Measurements from ENCODE around the gene MRPL12.

Gene MRPL12

GRCh38 chr17:81702934-81703746, at the start of gene MRPL12:
TSS of gene MRPL12 (plus strand) at chr17:81703367. CDS start at chr17:81703502, 135 bp downstream.
- DNase-seq (ENCODE audit: low read depth, low spot score) = peak; percentile 98

DNA sequence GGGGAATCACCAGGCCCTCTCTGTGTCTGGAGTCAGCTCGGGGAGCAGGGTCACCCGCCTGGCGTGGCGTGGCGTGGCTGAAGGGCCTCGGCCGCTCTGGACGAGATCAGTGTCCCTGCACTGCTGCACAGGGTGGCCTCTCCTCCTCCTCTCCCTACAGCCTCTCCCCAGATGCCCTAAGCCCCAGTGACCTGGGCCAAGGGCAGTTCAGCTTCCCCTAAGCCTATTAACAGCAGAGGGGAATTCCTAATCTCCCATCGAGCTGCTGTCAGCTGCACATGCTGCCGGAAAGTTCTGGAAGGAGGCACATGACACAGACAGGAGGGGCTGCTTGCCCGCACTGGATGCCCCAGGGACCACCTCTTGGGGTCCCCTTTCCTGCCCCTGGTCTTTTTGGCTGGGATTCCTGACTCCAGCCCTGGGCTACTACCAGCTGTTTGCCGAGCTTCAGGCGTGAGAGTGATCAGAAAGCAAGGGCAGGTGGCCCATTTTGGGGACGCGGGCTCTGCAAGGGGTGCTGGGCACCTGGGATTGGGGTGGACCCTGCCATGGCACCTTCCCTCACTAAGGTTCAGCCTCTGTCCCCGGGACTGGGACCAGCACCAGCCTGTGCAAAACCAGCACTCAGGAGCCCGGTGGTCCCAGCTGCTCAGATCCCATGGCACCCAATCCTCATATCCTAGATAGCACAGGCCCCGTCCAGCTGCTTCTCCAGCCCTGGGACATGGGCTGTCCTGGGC, 47.6 kb upstream of the MRPL12 start:
- DNase-seq (ENCODE audit: low read depth, low spot score) = no peak

GRCh38 chr17:81656118-81656743, 46.9 kb upstream of the MRPL12 start, which contains the start of gene PDE6G:
TSS of gene PDE6G (minus strand) at chr17:81656542. CDS start at chr17:81653305, 3,237 bp downstream.
- DNase-seq (ENCODE audit: low read depth, low spot score) = no peak

DNA sequence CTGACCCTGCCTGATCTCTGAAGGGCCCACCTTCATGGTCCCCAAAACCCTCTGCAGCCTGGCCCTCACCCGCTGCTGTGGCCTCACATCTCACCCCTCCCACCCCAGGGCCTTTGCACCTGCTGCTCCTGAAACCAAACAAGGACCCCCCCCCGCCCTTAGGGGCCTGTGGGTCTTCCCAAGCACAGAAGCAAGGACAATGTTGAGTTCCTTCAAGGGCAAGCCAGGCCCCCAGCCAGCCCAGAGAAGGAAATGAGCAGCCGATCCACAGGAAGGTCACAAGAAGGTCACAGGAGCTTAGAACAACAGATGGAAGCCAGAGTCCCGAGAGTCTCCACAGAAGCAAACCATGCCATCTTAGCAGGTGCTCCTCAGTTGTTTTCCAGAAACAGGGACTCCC, 46.3 kb upstream of the MRPL12 start:
- no peak for DNase-seq (ENCODE audit: low read depth, low spot score)

DNA sequence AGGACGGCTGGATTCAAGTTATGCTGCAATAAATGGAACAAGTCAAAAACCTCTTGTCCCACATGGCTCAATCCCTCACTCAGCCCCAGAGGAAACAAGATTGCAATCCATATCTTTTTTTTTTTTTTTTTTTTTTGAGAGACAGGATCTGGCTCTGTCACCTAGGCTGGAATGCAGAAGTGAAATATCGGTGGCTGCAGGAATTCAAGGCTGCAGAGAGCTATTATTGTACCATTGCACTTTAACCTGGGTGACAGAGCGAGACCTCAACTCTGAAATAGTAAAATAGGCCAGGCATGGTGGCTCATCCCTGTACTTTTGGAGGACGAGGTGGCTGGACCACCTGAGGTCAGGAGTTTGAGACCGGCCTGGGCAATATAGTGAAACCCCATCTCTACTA, 44.1 kb upstream of the MRPL12 start:
- no peak for DNase-seq (ENCODE audit: low read depth, low spot score)

DNA sequence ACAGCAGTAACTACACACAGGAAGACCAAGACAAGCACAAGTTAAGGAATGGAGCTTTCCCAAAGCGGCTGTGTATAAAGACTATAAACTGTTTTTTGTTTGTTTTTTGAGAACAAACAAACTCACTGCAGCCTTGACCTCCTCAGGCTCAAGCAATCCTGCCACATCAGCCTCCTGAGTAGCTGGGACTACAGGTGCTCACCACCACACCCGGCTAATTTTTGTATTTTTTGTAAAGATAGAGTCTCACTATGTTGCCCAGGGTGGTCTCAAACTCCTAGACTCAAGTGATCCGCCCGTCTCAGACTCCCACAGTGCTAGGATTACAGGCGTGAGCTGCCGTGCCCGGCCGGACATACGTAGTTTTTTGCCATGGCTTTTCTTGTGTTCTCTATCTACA, 42.7 kb upstream of the MRPL12 start:
- no peak for DNase-seq (ENCODE audit: low read depth, low spot score)

DNA sequence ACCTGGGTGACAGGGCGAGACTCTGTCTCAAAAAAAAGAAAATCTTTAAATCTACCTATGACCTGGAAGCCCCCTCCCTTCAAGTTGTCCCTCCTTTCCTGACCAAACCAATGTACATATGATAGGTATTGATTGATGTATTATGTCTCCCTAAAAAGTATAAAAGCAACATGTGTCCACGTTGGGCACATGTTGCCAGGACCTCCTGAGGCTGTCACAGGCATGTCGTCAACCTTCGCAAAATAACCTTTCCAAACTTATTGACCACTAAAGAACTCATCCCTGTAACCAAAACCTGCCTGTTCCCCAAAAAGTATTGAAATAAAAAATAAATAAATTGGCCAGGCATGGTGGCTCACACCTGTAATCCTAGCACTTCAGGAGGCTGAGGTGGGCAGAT, 41.2 kb upstream of the MRPL12 start:
- DNase-seq (ENCODE audit: low read depth, low spot score) = no peak

DNA sequence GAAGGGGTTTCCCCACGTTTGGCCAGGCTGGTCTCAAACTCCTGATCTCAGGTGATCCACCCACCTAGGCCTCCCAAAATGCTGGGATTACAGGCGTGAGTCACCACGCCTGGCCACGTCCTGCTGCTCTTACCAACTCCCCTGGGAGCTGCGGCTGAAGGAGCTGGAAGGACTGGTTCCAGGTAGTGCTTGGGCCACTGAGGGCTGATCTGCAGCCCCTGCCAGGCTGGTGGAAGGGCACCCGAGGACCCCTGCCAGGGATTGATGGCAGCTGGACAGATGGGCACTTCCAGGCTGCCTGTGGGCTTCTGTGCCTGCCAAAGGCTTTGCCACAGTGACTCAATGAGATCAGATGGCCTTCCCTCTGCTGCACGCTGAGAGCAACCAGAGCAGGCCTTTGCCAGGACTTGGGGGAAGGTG, 39.1 kb upstream of the MRPL12 start:
- no peak for DNase-seq (ENCODE audit: low read depth, low spot score)

- DNase-seq (ENCODE audit: low read depth, low spot score) = peak; percentile 32
These were observed 37.7 kb upstream of the MRPL12 start for GRCh38 chr17:81665205-81666091.

DNA sequence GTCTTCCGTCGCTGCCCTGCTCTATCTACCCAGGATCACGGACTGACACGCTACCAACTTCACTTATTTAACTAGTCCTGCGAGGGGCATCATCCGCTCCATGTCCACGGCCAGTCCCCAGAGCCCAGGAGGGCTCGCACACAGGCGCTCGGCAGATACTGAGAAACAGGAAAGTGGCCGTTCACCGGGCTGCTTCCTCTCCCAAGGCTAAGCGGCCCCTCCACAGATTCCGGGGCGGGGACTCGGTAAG, 37.1 kb upstream of the MRPL12 start:
- no peak for DNase-seq (ENCODE audit: low read depth, low spot score)

- DNase-seq (ENCODE audit: low read depth, low spot score) = peak; percentile 99
These were observed 36.6 kb upstream of the MRPL12 start, which contains the start of the genes CCDC137 and OXLD1 for GRCh38 chr17:81666342-81667191. TSS of gene CCDC137 (plus strand) at chr17:81666737. CDS start at chr17:81666767, 30 bp downstream. TSS of gene OXLD1 (minus strand) at chr17:81666605. CDS start at chr17:81666577, 28 bp downstream.

DNA sequence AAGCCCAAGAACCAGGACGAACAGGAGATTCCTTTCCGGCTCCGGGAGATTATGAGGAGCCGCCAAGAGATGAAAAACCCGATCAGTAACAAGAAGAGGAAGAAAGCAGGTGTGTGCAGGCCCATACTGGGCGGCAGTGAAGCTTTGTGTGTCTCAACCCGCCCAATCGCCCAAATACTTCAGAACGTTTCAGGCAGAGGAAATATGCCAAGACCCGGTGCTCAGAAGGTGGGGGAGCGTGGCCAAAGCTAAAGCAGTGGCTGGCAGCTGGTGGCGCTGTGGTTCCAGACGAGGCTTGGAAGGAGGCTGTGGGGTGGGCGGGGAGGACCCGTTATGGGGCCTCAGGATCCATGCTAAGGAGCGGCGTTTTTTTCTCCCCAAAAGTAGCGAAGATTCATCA, 35.4 kb upstream of the MRPL12 start:
- DNase-seq (ENCODE audit: low read depth, low spot score) = no peak

- no peak for DNase-seq (ENCODE audit: low read depth, low spot score)
These were observed 30.7 kb upstream of the MRPL12 start for GRCh38 chr17:81672504-81672903.

DNA sequence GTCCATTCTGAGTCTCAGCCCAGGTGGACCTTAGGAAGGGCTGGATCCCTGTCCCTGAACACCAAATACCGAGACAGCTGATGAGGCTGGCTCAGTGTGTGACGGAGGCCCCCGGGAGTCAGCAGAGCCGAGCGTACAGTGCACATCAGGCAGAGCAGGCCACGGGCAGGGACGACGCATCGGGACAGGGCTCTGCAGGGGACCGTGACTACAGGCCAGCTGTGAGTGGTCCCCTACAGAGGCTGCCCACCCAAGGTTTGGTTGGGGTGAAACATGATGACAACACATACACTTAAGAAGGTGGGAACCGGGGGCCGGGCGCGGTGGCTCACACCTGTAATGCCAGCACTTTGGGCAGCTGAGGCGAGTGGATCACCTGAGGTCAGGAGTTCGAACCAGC, 30.2 kb upstream of the MRPL12 start:
- no peak for DNase-seq (ENCODE audit: low read depth, low spot score)

DNA sequence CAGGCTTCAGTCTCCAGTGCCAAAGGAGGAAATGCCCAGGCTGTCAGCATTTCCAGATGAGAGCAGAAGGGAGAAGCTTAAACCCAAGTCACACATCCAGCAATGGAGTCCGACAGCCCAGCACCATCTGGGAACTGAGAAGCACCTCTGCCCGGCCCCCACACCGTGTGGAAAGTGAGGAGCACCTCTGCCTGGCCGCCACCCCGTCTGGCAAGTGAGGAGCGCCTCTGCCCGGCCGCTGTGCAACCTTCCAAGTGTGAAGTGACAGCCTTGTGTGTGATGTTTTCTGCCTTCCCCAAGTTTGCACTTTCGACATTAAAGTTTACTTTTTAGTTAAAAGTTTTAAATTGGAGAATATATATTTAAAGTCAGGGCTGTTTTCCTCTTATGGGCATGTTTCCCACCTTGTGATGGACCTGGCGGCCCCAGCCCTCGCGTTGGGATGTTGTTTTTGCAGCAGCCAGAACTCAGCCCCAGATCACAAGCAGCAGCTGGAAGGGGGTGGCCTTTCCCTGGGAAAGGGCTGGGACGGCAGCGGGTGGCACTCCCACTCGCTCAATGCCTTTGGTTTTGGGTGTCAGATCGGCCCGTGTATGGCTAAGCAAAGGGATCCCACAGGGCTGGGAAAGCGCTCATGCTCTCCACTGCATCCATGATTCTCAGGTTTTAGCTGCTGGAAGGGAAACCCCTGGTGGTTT, 29.5 kb upstream of the MRPL12 start:
- DNase-seq (ENCODE audit: low read depth, low spot score) = no peak

- peak; percentile 44 for DNase-seq (ENCODE audit: low read depth, low spot score)
These were observed 27.5 kb upstream of the MRPL12 start for GRCh38 chr17:81675515-81676221.

- no peak for DNase-seq (ENCODE audit: low read depth, low spot score)
These were observed 26.3 kb upstream of the MRPL12 start for GRCh38 chr17:81676906-81677305.

GRCh38 chr17:81680150-81680549, 23.0 kb upstream of the MRPL12 start:
- DNase-seq (ENCODE audit: low read depth, low spot score) = no peak

DNA sequence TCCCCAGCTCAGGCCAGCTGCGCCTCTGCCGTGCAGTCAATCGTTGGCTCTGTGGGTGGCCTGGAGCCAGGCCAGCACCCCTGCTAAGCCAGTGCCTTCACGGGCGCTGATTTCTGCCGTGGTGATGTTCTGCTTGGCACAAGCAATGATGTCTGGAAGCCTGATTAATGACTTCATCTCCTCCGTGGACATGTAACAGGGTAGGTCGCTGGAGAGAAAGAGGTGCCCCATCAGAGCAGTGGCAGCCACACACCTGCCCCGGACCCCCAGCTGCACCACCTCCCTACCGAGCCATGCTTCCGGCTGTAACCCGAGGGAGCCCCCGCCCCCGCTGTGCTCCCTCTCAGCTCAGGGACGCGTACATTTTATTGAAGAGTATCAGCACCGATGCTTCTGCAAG, 21.5 kb upstream of the MRPL12 start:
- peak; percentile 54 for DNase-seq (ENCODE audit: low read depth, low spot score)

All from astrocyte of the hippocampus (primary cell).